ENCODE measurements around the gene ZNRF4. TPM values are rescaled to one million over a fixed set of nuclear protein-coding genes. Genes with fewer than 3 reads are reported as not detected.
"Not testable (repeated sequence)": the region's sequence is repeated elsewhere in the genome, so short reads cannot be mapped to it uniquely, and the experiment has no call there.

Gene ZNRF4
- not detected for polyA plus RNA-seq (ENCODE audit: insufficient read length in 3 of 3)

GRCh38 chr19:5455367-5456129 lies at the start of gene ZNRF4:
ZNRF4 (plus strand) TSS chr19:5455417; CDS start chr19:5455492, 75 bp downstream.
- DNase-seq (ENCODE audit: low read depth in 3 of 3, low spot score in 2 of 3), result no peak

GRCh38 chr19:5406198-5406597 lies 49.0 kb upstream of the ZNRF4 start:
- DNase-seq (ENCODE audit: low read depth in 3 of 3, low spot score in 2 of 3), result not testable (repeated sequence)

- no peak for DNase-seq (ENCODE audit: low read depth in 3 of 3, low spot score in 2 of 3)
Observed at GRCh38 chr19:5406816-5407215, 48.4 kb upstream of the ZNRF4 start.

GRCh38 chr19:5407356-5407755 lies 47.9 kb upstream of the ZNRF4 start:
- no peak for DNase-seq (ENCODE audit: low read depth in 3 of 3, low spot score in 2 of 3)

- DNase-seq (ENCODE audit: low read depth in 3 of 3, low spot score in 2 of 3), result no peak
Observed at GRCh38 chr19:5417495-5418436, 37.5 kb upstream of the ZNRF4 start.

- no peak for DNase-seq (ENCODE audit: low read depth in 3 of 3, low spot score in 2 of 3)
Observed at GRCh38 chr19:5418677-5419076, 36.5 kb upstream of the ZNRF4 start.

- no peak for DNase-seq (ENCODE audit: low read depth in 3 of 3, low spot score in 2 of 3)
Observed at GRCh38 chr19:5420953-5421352, 34.3 kb upstream of the ZNRF4 start.

- DNase-seq (ENCODE audit: low read depth in 3 of 3, low spot score in 2 of 3), result no peak
Observed at GRCh38 chr19:5423567-5424125, 31.6 kb upstream of the ZNRF4 start.

GRCh38 chr19:5424192-5424973 lies 30.8 kb upstream of the ZNRF4 start:
- no peak for DNase-seq (ENCODE audit: low read depth in 3 of 3, low spot score in 2 of 3)

- DNase-seq (ENCODE audit: low read depth in 3 of 3, low spot score in 2 of 3), result no peak
Observed at GRCh38 chr19:5425260-5425659, 30.0 kb upstream of the ZNRF4 start.

GRCh38 chr19:5430237-5430636 lies 25.0 kb upstream of the ZNRF4 start:
- DNase-seq (ENCODE audit: low read depth in 3 of 3, low spot score in 2 of 3), result no peak

- no peak for DNase-seq (ENCODE audit: low read depth in 3 of 3, low spot score in 2 of 3)
Observed at GRCh38 chr19:5432687-5433086, 22.5 kb upstream of the ZNRF4 start.

GRCh38 chr19:5434351-5434917 lies 20.8 kb upstream of the ZNRF4 start:
- DNase-seq (ENCODE audit: low read depth in 3 of 3, low spot score in 2 of 3), result no peak

GRCh38 chr19:5434970-5435641 lies 20.1 kb upstream of the ZNRF4 start:
- DNase-seq (ENCODE audit: low read depth in 3 of 3, low spot score in 2 of 3), result no peak

GRCh38 chr19:5435642-5436017 lies 19.6 kb upstream of the ZNRF4 start:
- DNase-seq (ENCODE audit: low read depth in 3 of 3, low spot score in 2 of 3), result no peak

GRCh38 chr19:5436106-5436947 lies 18.9 kb upstream of the ZNRF4 start:
- DNase-seq (ENCODE audit: low read depth in 3 of 3, low spot score in 2 of 3), result peak in 2 of 3 donors; percentile 37 to 59

- no peak for DNase-seq (ENCODE audit: low read depth in 3 of 3, low spot score in 2 of 3)
Observed at GRCh38 chr19:5436948-5437306, 18.3 kb upstream of the ZNRF4 start.

- not testable (repeated sequence) for DNase-seq (ENCODE audit: low read depth in 3 of 3, low spot score in 2 of 3)
Observed at GRCh38 chr19:5438756-5439155, 16.5 kb upstream of the ZNRF4 start.

GRCh38 chr19:5439452-5439851 lies 15.8 kb upstream of the ZNRF4 start:
- no peak for DNase-seq (ENCODE audit: low read depth in 3 of 3, low spot score in 2 of 3)
